Measurements from ENCODE around the gene OR1F1. TPM values are rescaled to one million over a fixed set of nuclear protein-coding genes. Genes with fewer than 3 reads are reported as not detected.

Gene OR1F1
- total and polyA plus RNA-seq, 9 of the 15 experiments (the other 6 are each of a cell fraction or from before 2014, with no cell fraction given): 0.15 to 0.61 (median 0.35) TPM; not detected in 3

- Histone ChIP-seq H4K20me1 (replicated peaks; ENCODE audit: control insufficient read depth, insufficient read depth, low read length) (no peaks in the 10 kb centered on the region), H3K9me1 (ENCODE audit: control insufficient read depth, insufficient read depth, low read length) (no peaks in the 10 kb centered on the region), H3K4me2 (ENCODE audit: insufficient read depth, low read length) (no peak overlapping the region), H3K9ac (ENCODE audit: insufficient read depth in 1 of 2, low read depth in 2 of 2, low read length in 2 of 2) (no peak overlapping the region), H3K79me2 (ENCODE audit: control insufficient read depth, insufficient read depth, low read length) (no peaks in the 10 kb centered on the region), H2AFZ (ENCODE audit: low read depth, low read length) (no peak overlapping the region), H3K9me3 (replicated peaks; ENCODE audit: control insufficient read depth, insufficient read depth, low read depth, low read length) (peaks cover 4% of the 10 kb centered on the region), H3K36me3 (ENCODE audit: control insufficient read depth, insufficient read depth, low read length) (no peaks in the 10 kb centered on the region), H3K27ac (ENCODE audit: extremely low read depth, low read depth, low read length) (no peak overlapping the region), H3K27me3 (ENCODE audit: control insufficient read depth in 2 of 2, insufficient read depth in 2 of 2, low read length in 2 of 2) (peaks cover 15 to 61% of the 10 kb centered on the region in 2 experiments), H3K4me1 (replicated peaks in 1 of 2; ENCODE audit: control insufficient read depth in 2 of 2, insufficient read depth in 2 of 2, low read length in 2 of 2) (peaks cover 0 to 5% of the 10 kb centered on the region in 2 experiments; a peak in 1 of 5 replicates), H3K4me3 (no peak overlapping the region)
- FAIRE-seq (no peak), ATAC-seq (no peak), DNase-seq (ENCODE audit: extremely low read depth in 1 of 4, low spot score in 3 of 4) (no peak)
- intact Hi-C loops (cut with micrococcal nuclease) (no loop called here), in situ Hi-C loops (cut with MboI) (no loop called here)
- WGBS (ENCODE audit: insufficient coverage, low coverage, missing lambda C conversion rate): 0% methylated on average over 1 of the region's 1 CpG
- POLR2A ChIA-PET: interaction anchor here (0.7 kb wide), 1 partner anchor 9 kb away, joined by 3 read pairs; no protein-coding TSS in a partner anchor
- CTCF ChIA-PET (ENCODE audit: low intra/inter-chr PET ratio): no interaction called here
- no TSS peak for BruUV-seq (replicated peaks)
- no peak for TF ChIP-seq ZNF444 (CRISPR knock-in tag; IDR thresholded peaks at IDR 0.05)
- TF ChIP-seq, protein P1, sequence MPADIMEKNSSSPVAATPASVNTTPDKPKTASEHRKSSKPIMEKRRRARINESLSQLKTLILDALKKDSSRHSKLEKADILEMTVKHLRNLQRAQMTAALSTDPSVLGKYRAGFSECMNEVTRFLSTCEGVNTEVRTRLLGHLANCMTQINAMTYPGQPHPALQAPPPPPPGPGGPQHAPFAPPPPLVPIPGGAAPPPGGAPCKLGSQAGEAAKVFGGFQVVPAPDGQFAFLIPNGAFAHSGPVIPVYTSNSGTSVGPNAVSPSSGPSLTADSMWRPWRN (IDR thresholded peaks at IDR 0.05; ENCODE audit: low read depth): no peak
- no peak for TF ChIP-seq HDAC2 (IDR thresholded peaks at IDR 0.05)
- TF ChIP-seq ZMIZ1 (IDR thresholded peaks at IDR 0.05; ENCODE audit: low read depth in 2 of 2, low read length in 2 of 2): no peak
- TF ChIP-seq RREB1 (CRISPR knock-in tag; IDR thresholded peaks at IDR 0.05): no peak
- TF ChIP-seq CCNT2 (IDR thresholded peaks at IDR 0.05; ENCODE audit: borderline replicate concordance, extremely low read depth, insufficient read length, low read depth, low read length): no peak
- TF ChIP-seq RUNX1 (IDR thresholded peaks at IDR 0.05; ENCODE audit: low read depth): no peak
- TF ChIP-seq BRD4 (IDR thresholded peaks at IDR 0.05): no peak
- TF ChIP-seq ZNF23 (CRISPR knock-in tag; IDR thresholded peaks at IDR 0.05): no peak
- TF ChIP-seq, protein P2, sequence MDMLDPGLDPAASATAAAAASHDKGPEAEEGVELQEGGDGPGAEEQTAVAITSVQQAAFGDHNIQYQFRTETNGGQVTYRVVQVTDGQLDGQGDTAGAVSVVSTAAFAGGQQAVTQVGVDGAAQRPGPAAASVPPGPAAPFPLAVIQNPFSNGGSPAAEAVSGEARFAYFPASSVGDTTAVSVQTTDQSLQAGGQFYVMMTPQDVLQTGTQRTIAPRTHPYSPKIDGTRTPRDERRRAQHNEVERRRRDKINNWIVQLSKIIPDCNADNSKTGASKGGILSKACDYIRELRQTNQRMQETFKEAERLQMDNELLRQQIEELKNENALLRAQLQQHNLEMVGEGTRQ (CRISPR knock-in tag; IDR thresholded peaks at IDR 0.05): no peak
- TF ChIP-seq MAFG (tag; conservative IDR thresholded peaks at IDR 0.05): no peak
Measured at GRCh38 chr16:3249020-3249419, 61.0 kb downstream of the OR1F1 start.
